Naive B cell (primary cell): ENCODE results near the gene RFPL1. TPM values are rescaled to one million over a fixed set of nuclear protein-coding genes. Genes with fewer than 3 reads are reported as not detected.
A peak's percentile ranks its signal among the peaks of the same experiment; 100 is the strongest.

Experiments used
- ATAC-seq, 2 donors: fragments of 150-1000 bp; cut with Tn5 transposase; 2 replicates each; pipeline ENCODE4 v1.10.0; 2021; ENCODE audit warnings: low read depth in 2 of 2, mild to moderate bottlenecking in 2 of 2, moderate library complexity in 2 of 2
- DNase-seq: peaks from one replicate; pipeline ENCODE4 v3.0.0; 2022
- H3K27ac Mint-ChIP-seq, 6 donors: one replicate each; pipeline ENCODE4 v1.8.0; 2020 to 2022; ENCODE audit warnings: mild to moderate bottlenecking in 6 of 6, mixed read lengths in 6 of 6, moderate library complexity in 5 of 6, inconsistent platforms in 2 of 6
- H3K27me3 Mint-ChIP-seq, 3 donors: one replicate each; pipeline ENCODE4 v1.8.0; 2021 to 2022; ENCODE audit warnings: mixed read lengths in 3 of 3, mild to moderate bottlenecking in 1 of 3
- H3K36me3 Mint-ChIP-seq, 2 donors: one replicate each; pipeline ENCODE4 v1.8.0; 2020 to 2022; ENCODE audit warnings: mixed read lengths in 2 of 2, inconsistent platforms in 1 of 2, mild to moderate bottlenecking in 1 of 2
- H3K4me1 Mint-ChIP-seq, 3 donors: one replicate each; pipeline ENCODE4 v1.8.0; 2020 to 2022; ENCODE audit warnings: mixed read lengths in 3 of 3, inconsistent platforms in 1 of 3, mild to moderate bottlenecking in 1 of 3, moderate library complexity in 1 of 3
- H3K4me3 Mint-ChIP-seq, 8 donors: one replicate each; pipeline ENCODE4 v1.8.0; 2020 to 2022; ENCODE audit warnings: mild to moderate bottlenecking in 8 of 8, mixed read lengths in 8 of 8, moderate library complexity in 8 of 8, inconsistent platforms in 2 of 8
- H3K9me3 Mint-ChIP-seq, 7 donors: one replicate each; pipeline ENCODE4 v1.8.0; 2020 to 2022; ENCODE audit warnings: mixed read lengths in 7 of 7, mild to moderate bottlenecking in 5 of 7, inconsistent platforms in 2 of 7, moderate library complexity in 1 of 7
- polyA plus RNA-seq, 6 donors: library from polyadenylated mRNA; unstranded; fragments of 300-500 nt; fragmentation: Illumina TruSeq; gene quantifications; one replicate each; pipeline ENCODE4 v1.2.3, GENCODE V29; 2021; ENCODE audit warnings: low read depth in 6 of 6

The RFPL1 gene
- polyA plus RNA-seq, 6 donors from 2014 or later: not detected

- Mint-ChIP-seq H3K4me1 (peaks cover 0 to 7% (median 0%) of the 10 kb centered on the region in 3 donors), H3K4me3 (peak overlapping the region in 1 of 8 donors; percentile 45), H3K9me3 (no peaks in the 10 kb centered on the region), H3K36me3 (no peaks in the 10 kb centered on the region), H3K27ac (peak overlapping the region in 2 of 6 donors; percentile 24 to 89), H3K27me3 (peaks cover 0 to 15% (median 10%) of the 10 kb centered on the region in 3 donors)
- DNase-seq (no peak), ATAC-seq (no peak)
Observed at GRCh38 chr22:29449296-29449875, 11.0 kb downstream of the RFPL1 start.

GRCh38 chr22:29450222-29450621 lies 11.8 kb downstream of the RFPL1 start:
- DNase-seq (no peak), ATAC-seq (no peak)
- Mint-ChIP-seq H3K27me3 (peaks cover 0 to 18% (median 9%) of the 10 kb centered on the region in 3 donors), H3K4me3 (no peak overlapping the region), H3K9me3 (no peaks in the 10 kb centered on the region), H3K27ac (no peak overlapping the region), H3K36me3 (no peaks in the 10 kb centered on the region), H3K4me1 (peaks cover 0 to 7% (median 0%) of the 10 kb centered on the region in 3 donors)

GRCh38 chr22:29451863-29452262 lies 13.5 kb downstream of the RFPL1 start:
- DNase-seq (no peak), ATAC-seq (no peak)
- Mint-ChIP-seq H3K4me3 (no peak overlapping the region), H3K27me3 (peaks cover 0 to 18% (median 9%) of the 10 kb centered on the region in 3 donors), H3K4me1 (peaks cover 0 to 7% (median 0%) of the 10 kb centered on the region in 3 donors), H3K27ac (peak overlapping the region in 2 of 6 donors; percentile 27 to 32), H3K9me3 (no peaks in the 10 kb centered on the region), H3K36me3 (no peaks in the 10 kb centered on the region)

GRCh38 chr22:29454276-29454675 lies 15.9 kb downstream of the RFPL1 start:
- DNase-seq (no peak), ATAC-seq (no peak)
- no peaks in the 10 kb centered on the region for H3K36me3 Mint-ChIP-seq
- H3K27ac Mint-ChIP-seq: no peak overlapping the region
- peaks cover 0 to 10% (median 0%) of the 10 kb centered on the region in 3 donors for H3K27me3 Mint-ChIP-seq
- peaks cover 0 to 7% (median 5%) of the 10 kb centered on the region in 3 donors for H3K4me1 Mint-ChIP-seq
- peak overlapping the region in 1 of 8 donors; percentile 15 for H3K4me3 Mint-ChIP-seq
- no peaks in the 10 kb centered on the region for H3K9me3 Mint-ChIP-seq

GRCh38 chr22:29456211-29456671 lies 17.9 kb downstream of the RFPL1 start:
- Mint-ChIP-seq H3K9me3 (no peaks in the 10 kb centered on the region), H3K36me3 (no peaks in the 10 kb centered on the region), H3K4me3 (peak overlapping the region in 1 of 8 donors; percentile 52), H3K4me1 (peaks cover 0 to 7% (median 5%) of the 10 kb centered on the region in 3 donors), H3K27me3 (peaks cover 0 to 10% (median 0%) of the 10 kb centered on the region in 3 donors), H3K27ac (no peak overlapping the region)
- no peak for ATAC-seq
- DNase-seq: no peak

- no peak overlapping the region for H3K27ac Mint-ChIP-seq
- H3K36me3 Mint-ChIP-seq: no peaks in the 10 kb centered on the region
- peaks cover 0 to 10% (median 0%) of the 10 kb centered on the region in 3 donors for H3K27me3 Mint-ChIP-seq
- ATAC-seq (peak; percentile 49 to 54), DNase-seq (no peak)
- H3K9me3 Mint-ChIP-seq: no peaks in the 10 kb centered on the region
- no peak overlapping the region for H3K4me3 Mint-ChIP-seq
- H3K4me1 Mint-ChIP-seq: peaks cover 0 to 5% (median 0%) of the 10 kb centered on the region in 3 donors
Observed at GRCh38 chr22:29457730-29458129, 19.3 kb downstream of the RFPL1 start.

- peaks cover 0 to 12% (median 0%) of the 10 kb centered on the region in 3 donors for H3K27me3 Mint-ChIP-seq
- DNase-seq: no peak
- H3K36me3 Mint-ChIP-seq: no peaks in the 10 kb centered on the region
- no peak overlapping the region for H3K4me3 Mint-ChIP-seq
- no peaks in the 10 kb centered on the region for H3K9me3 Mint-ChIP-seq
- no peak overlapping the region for H3K27ac Mint-ChIP-seq
- no peak for ATAC-seq
- H3K4me1 Mint-ChIP-seq: peaks cover 0 to 5% (median 0%) of the 10 kb centered on the region in 3 donors
Observed at GRCh38 chr22:29458551-29458950, 20.2 kb downstream of the RFPL1 start.

- Mint-ChIP-seq H3K4me1 (peaks cover 0 to 5% (median 0%) of the 10 kb centered on the region in 3 donors), H3K4me3 (no peak overlapping the region), H3K9me3 (no peaks in the 10 kb centered on the region), H3K27ac (no peak overlapping the region), H3K27me3 (peaks cover 0 to 10% (median 0%) of the 10 kb centered on the region in 3 donors), H3K36me3 (no peaks in the 10 kb centered on the region)
- DNase-seq: no peak
- no peak for ATAC-seq
Observed at GRCh38 chr22:29459773-29460172, 21.4 kb downstream of the RFPL1 start.

GRCh38 chr22:29461263-29461662 lies 22.9 kb downstream of the RFPL1 start:
- H3K9me3 Mint-ChIP-seq: no peaks in the 10 kb centered on the region
- DNase-seq (no peak), ATAC-seq (no peak)
- H3K36me3 Mint-ChIP-seq: no peaks in the 10 kb centered on the region
- no peak overlapping the region for H3K4me3 Mint-ChIP-seq
- H3K4me1 Mint-ChIP-seq: peaks cover 0 to 5% (median 0%) of the 10 kb centered on the region in 3 donors
- H3K27me3 Mint-ChIP-seq: peaks cover 0 to 14% (median 0%) of the 10 kb centered on the region in 3 donors
- H3K27ac Mint-ChIP-seq: no peak overlapping the region

GRCh38 chr22:29463629-29464028 lies 25.2 kb downstream of the RFPL1 start:
- DNase-seq: no peak

GRCh38 chr22:29464581-29464980 lies 26.2 kb downstream of the RFPL1 start:
- DNase-seq: no peak
- H3K27ac Mint-ChIP-seq: peak overlapping the region in 1 of 6 donors; percentile 76
- peaks cover 0 to under 1% (median 0%) of the 10 kb centered on the region in 3 donors for H3K4me1 Mint-ChIP-seq
- no peak overlapping the region for H3K4me3 Mint-ChIP-seq
- H3K9me3 Mint-ChIP-seq: no peaks in the 10 kb centered on the region
- no peak for ATAC-seq
- H3K27me3 Mint-ChIP-seq: peaks cover 1 to 42% (median 4%) of the 10 kb centered on the region in 3 donors
- no peaks in the 10 kb centered on the region for H3K36me3 Mint-ChIP-seq

More at GRCh38 chr22:29463629-29464028, 25.2 kb downstream of the RFPL1 start:
- peaks cover 0 to 32% (median 0%) of the 10 kb centered on the region in 3 donors for H3K27me3 Mint-ChIP-seq
- no peaks in the 10 kb centered on the region for H3K4me1 Mint-ChIP-seq
- no peaks in the 10 kb centered on the region for H3K9me3 Mint-ChIP-seq
- no peaks in the 10 kb centered on the region for H3K36me3 Mint-ChIP-seq
- H3K27ac Mint-ChIP-seq: no peak overlapping the region
- no peak for ATAC-seq
- no peak overlapping the region for H3K4me3 Mint-ChIP-seq

GRCh38 chr22:29469755-29470154 lies 31.4 kb downstream of the RFPL1 start:
- peak overlapping the region in 5 of 8 donors; percentile 16 to 72 (median 49) for H3K4me3 Mint-ChIP-seq
- H3K36me3 Mint-ChIP-seq: no peaks in the 10 kb centered on the region
- H3K27ac Mint-ChIP-seq: peak overlapping the region in 3 of 6 donors; percentile 41 to 68 (median 63)
- DNase-seq (no peak), ATAC-seq (no peak)
- H3K27me3 Mint-ChIP-seq: peaks cover 18 to 66% (median 20%) of the 10 kb centered on the region in 3 donors
- peaks cover 4 to 14% (median 9%) of the 10 kb centered on the region in 3 donors for H3K4me1 Mint-ChIP-seq
- H3K9me3 Mint-ChIP-seq: no peaks in the 10 kb centered on the region

- H3K27ac Mint-ChIP-seq: peak overlapping the region in 2 of 6 donors; percentile 41 to 63
- peaks cover 21 to 67% (median 23%) of the 10 kb centered on the region in 3 donors for H3K27me3 Mint-ChIP-seq
- peak overlapping the region in 6 of 8 donors; percentile 35 to 72 (median 63) for H3K4me3 Mint-ChIP-seq
- no peaks in the 10 kb centered on the region for H3K9me3 Mint-ChIP-seq
- DNase-seq: peak; percentile 40
- peaks cover 5 to 17% (median 11%) of the 10 kb centered on the region in 3 donors for H3K4me1 Mint-ChIP-seq
- H3K36me3 Mint-ChIP-seq: no peaks in the 10 kb centered on the region
- ATAC-seq: peak; percentile 86 to 87
Observed at GRCh38 chr22:29470159-29470855, 31.9 kb downstream of the RFPL1 start.
